Tibial nerve (tissue), 4 donors: ENCODE measurements around the gene CYFIP2.

Source experiments
- CTCF ChIP-seq, 5 experiments: fragments of 200-600 bp in 3 of 5; fragments of 450-650 bp in 2 of 5; sonication (generic) in 3 of 5; IDR thresholded peaks; one replicate each; pipeline ENCODE4 v1.5.1; 2016 to 2019; ENCODE audit warnings: antibody characterized with exemption in 5 of 5, mild to moderate bottlenecking in 3 of 5, moderate library complexity in 2 of 5
- EP300 ChIP-seq, 2 donors: sonication (generic); formaldehyde crosslinking; IDR thresholded peaks; one replicate each; pipeline ENCODE4 v1.6.1; 2017; ENCODE audit warnings: antibody characterized with exemption in 2 of 2, mild to moderate bottlenecking in 1 of 2
- POLR2A ChIP-seq, 2 donors: fragments of 450-650 bp; IDR thresholded peaks; one replicate each; pipeline ENCODE4 v1.6.1; 2017; ENCODE audit warnings: antibody characterized with exemption in 2 of 2, mild to moderate bottlenecking in 2 of 2, moderate library complexity in 2 of 2

DNA sequence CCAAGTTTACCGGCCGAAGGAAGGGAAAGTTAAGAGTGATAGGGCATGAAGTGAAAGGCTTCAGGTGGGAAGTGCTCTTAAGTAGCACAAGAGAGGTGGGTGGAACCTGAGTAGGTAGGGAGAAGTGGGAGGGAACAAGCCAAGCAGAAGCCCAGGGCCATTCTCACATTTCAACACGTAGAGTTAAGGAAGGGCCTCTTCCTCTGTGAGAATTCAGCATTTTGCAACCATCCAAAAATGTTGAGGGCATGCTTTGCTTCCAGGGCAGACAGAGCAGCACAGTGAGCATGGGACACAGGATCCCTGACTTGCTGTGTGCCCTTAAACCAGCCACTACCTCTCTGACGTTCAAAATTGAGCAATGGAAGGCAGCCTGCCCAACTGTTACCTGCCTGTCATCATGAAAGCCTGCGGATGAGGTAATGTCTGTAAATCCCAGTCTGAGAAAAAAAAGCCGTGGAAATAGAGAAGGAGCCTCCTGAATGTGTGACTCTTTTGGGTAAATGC is 3.3 kb downstream of the CYFIP2 start:
- TF ChIP-seq CTCF (IDR thresholded peaks at IDR 0.05) = no peak
- no peak for TF ChIP-seq EP300 (IDR thresholded peaks at IDR 0.05)
- no peak for TF ChIP-seq POLR2A (IDR thresholded peaks at IDR 0.05)
